ENCODE results near the gene PLEKHM3. TPM values are rescaled to one million over a fixed set of nuclear protein-coding genes. Genes with fewer than 3 reads are reported as not detected.

The PLEKHM3 gene
- total RNA-seq, 1 donor from 2014 or later: 12.1 TPM

DNA sequence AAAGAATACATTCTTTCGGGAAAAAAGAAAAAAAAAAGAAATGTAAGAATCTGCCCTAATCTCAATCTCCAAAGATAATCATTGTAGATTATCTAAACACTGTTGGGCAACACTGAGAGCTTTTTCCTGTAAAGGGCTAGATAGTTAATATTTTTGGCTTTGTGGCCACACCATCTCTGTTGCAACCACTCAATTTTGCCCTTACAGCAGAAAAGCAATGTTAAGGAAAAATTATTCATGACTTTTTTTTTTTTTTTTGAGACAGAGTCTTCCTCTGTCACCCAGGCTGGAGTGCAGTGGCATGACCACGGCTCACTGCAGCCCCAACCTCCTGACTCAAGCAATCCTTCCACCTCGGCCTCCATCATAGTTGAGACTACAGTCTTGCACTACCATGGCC lies 238.3 kb downstream of the PLEKHM3 start:
- no peaks in the 10 kb centered on the region for H3K9me3 Mint-ChIP-seq
- H3K27me3 Mint-ChIP-seq: no peaks in the 10 kb centered on the region
- H3K36me3 Mint-ChIP-seq: no peaks in the 10 kb centered on the region
- H3K27ac Mint-ChIP-seq: no peak overlapping the region
- H3K4me1 Mint-ChIP-seq (ENCODE audit: unreplicated experiment): peaks cover 10% of the 10 kb centered on the region
- H3K4me3 Mint-ChIP-seq: no peak overlapping the region
- TF ChIP-seq, protein P1, sequence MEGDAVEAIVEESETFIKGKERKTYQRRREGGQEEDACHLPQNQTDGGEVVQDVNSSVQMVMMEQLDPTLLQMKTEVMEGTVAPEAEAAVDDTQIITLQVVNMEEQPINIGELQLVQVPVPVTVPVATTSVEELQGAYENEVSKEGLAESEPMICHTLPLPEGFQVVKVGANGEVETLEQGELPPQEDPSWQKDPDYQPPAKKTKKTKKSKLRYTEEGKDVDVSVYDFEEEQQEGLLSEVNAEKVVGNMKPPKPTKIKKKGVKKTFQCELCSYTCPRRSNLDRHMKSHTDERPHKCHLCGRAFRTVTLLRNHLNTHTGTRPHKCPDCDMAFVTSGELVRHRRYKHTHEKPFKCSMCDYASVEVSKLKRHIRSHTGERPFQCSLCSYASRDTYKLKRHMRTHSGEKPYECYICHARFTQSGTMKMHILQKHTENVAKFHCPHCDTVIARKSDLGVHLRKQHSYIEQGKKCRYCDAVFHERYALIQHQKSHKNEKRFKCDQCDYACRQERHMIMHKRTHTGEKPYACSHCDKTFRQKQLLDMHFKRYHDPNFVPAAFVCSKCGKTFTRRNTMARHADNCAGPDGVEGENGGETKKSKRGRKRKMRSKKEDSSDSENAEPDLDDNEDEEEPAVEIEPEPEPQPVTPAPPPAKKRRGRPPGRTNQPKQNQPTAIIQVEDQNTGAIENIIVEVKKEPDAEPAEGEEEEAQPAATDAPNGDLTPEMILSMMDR (conservative IDR thresholded peaks at IDR 0.05): no peak
- DNase-seq (ENCODE audit: extremely low spot score, unreplicated experiment): no peak

DNA sequence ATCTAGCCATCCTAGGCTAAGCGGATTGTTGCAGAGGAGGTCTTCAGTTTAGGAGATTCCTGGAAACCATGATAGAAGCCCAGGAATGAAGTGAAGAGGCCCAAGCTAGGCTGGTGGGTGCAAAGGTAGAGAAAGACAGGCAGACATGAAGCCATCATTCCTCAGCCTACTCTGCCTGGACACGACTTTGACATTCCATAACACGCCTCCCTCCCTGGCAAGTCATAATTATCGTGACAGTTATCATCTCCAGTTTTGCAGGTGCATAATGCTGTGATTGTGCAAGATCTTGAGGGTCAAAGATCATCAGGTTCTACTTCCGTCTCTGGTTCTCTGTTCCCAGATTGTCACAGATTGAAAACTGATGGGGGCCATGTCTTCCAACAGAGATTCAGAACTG lies 240.4 kb downstream of the PLEKHM3 start:
- Mint-ChIP-seq H3K4me1 (ENCODE audit: unreplicated experiment) (peaks cover 7% of the 10 kb centered on the region), H3K27me3 (no peaks in the 10 kb centered on the region), H3K4me3 (no peak overlapping the region), H3K27ac (peak overlapping the region; percentile 24), H3K9me3 (no peaks in the 10 kb centered on the region), H3K36me3 (no peaks in the 10 kb centered on the region)
- DNase-seq (ENCODE audit: extremely low spot score, unreplicated experiment): no peak
- TF ChIP-seq, protein P1 (conservative IDR thresholded peaks at IDR 0.05): no peak

DNA sequence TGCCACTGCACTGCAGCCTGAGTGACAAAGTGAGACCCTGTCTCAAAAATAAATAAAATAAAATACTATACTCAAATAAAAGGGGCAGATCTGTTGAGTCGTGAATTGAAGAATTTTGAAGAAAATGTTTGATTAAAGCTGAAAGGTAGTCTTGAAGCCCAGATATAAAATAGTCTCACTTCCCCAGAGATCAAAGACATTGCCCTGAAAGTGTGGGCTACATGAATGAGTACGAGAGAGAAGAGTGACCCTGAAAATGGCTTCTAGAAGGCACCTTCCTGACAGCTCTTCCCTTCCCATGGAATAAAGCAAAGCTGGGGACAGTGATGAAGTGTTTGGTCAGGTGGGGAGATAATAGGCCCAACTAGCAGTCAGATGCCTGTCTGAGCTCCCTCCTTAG lies 241.8 kb downstream of the PLEKHM3 start:
- Mint-ChIP-seq H3K27me3 (no peaks in the 10 kb centered on the region), H3K4me1 (ENCODE audit: unreplicated experiment) (peaks cover 7% of the 10 kb centered on the region), H3K36me3 (no peaks in the 10 kb centered on the region), H3K27ac (no peak overlapping the region), H3K9me3 (no peaks in the 10 kb centered on the region), H3K4me3 (no peak overlapping the region)
- no peak for DNase-seq (ENCODE audit: extremely low spot score, unreplicated experiment)
- TF ChIP-seq, protein P1 (conservative IDR thresholded peaks at IDR 0.05): no peak

DNA sequence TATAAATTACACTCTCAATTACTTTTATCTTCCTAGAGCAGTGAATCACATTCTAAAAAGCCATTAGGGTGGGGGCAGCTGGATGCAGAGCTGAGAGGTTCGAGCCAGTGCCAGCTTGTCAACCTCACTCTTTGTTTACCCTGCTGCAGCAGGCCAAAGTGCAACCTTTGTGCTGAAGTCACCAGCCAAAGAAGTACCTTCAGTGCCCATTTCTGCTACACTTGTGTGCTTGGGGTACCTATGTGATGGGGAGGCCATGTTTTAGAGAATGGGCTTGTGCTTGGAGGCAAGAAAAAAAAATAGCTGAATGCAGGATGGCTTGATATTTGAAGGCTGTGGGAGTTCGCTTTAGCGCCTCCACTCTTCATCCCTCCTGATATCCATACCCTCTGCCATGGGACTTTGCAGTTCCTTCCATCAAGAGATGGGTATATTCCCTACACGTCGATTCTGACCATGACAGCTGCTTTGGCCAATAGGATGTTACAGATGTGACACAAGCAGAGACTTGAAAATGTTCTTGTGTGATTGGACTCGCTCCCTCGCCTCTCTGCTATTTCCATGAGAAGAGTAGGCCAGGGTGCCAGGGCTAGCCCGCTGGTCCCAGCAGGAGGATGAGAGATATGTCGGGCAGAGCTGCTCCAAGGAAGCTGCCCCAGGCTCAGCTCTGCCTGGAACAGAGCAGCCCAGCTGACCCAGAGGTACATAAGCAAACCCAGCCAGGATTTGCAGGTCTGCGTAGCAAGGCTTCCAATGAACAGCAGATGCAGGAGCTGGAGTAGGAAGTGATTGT lies 242.9 kb downstream of the PLEKHM3 start:
- DNase-seq (ENCODE audit: extremely low spot score, unreplicated experiment): no peak

DNA sequence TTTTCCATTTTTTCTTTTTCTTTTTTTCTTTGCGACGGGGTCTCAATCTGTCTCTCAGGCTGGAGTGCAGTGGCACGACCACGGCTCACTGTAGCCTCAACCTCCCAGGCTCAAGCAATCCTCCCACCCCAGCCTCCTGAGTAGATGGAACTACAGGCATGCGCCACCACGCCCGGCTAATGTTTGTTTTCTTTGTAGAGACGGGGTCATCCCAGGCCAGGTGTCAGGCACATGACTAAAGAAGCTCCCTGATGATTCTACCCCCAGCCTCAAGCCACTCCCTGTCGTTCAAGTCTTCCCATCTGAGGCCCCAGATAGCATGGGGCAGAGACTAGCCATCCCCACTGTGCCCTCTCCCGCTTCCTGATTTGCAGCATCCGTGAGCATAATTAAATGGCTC lies 245.8 kb downstream of the PLEKHM3 start:
- DNase-seq (ENCODE audit: extremely low spot score, unreplicated experiment): no peak
- H3K27ac Mint-ChIP-seq: no peak overlapping the region

More for the DNA sequence above, 242.9 kb downstream of the PLEKHM3 start:
- Mint-ChIP-seq H3K9me3 (no peaks in the 10 kb centered on the region), H3K27me3 (peaks cover 4% of the 10 kb centered on the region), H3K4me1 (ENCODE audit: unreplicated experiment) (peaks cover 7% of the 10 kb centered on the region), H3K4me3 (no peak overlapping the region), H3K27ac (peak overlapping the region; percentile 20), H3K36me3 (no peaks in the 10 kb centered on the region)
- TF ChIP-seq, protein P1 (conservative IDR thresholded peaks at IDR 0.05): no peak

More for the DNA sequence above, 245.8 kb downstream of the PLEKHM3 start:
- peaks cover under 1% of the 10 kb centered on the region for H3K4me1 Mint-ChIP-seq (ENCODE audit: unreplicated experiment)
- peaks cover 7% of the 10 kb centered on the region for H3K27me3 Mint-ChIP-seq
- TF ChIP-seq, protein P1 (conservative IDR thresholded peaks at IDR 0.05): no peak
- H3K4me3 Mint-ChIP-seq: no peak overlapping the region
- H3K36me3 Mint-ChIP-seq: no peaks in the 10 kb centered on the region
- no peaks in the 10 kb centered on the region for H3K9me3 Mint-ChIP-seq

All from type B pancreatic cell (in vitro differentiated cells).